SU-DHL-6 (cell line): Measurements from ENCODE around the gene LRPAP1.

Experiments used
- H2AFZ ChIP-seq: fragments of 200-600 bp; sonication (generic); 2 replicates; pipeline ENCODE4 v1.6.1; 2014; ENCODE audit warnings: low read depth, mild to moderate bottlenecking, moderate library complexity, mixed read lengths, antibody characterized with exemption, low read length; ENCODE audit not compliant: severe bottlenecking
- H3F3A ChIP-seq: fragments of 200-600 bp; shearing (Covaris generic); 2 replicates; pipeline ENCODE4 v1.6.0; 2016; ENCODE audit warnings: antibody characterized with exemption, mild to moderate bottlenecking; ENCODE audit not compliant: insufficient read depth
- H3K27ac ChIP-seq: fragments of 200-600 bp; sonication (generic); 2 replicates; pipeline ENCODE4 v1.5.1; 2016; ENCODE audit warnings: low read depth, mild to moderate bottlenecking, low read length, moderate library complexity, mixed read lengths
- H3K27me3 ChIP-seq: fragments of 200-600 bp; sonication (generic), shearing (Covaris generic); 2 replicates; pipeline ENCODE4 v1.6.0; 2014; ENCODE audit warnings: mild to moderate bottlenecking, low read length
- H3K36me3 ChIP-seq: fragments of 200-600 bp; sonication (generic); 2 replicates; pipeline ENCODE4 v1.6.1; 2014; ENCODE audit warnings: mild to moderate bottlenecking, low read length, mixed read lengths
- H3K4me2 ChIP-seq: fragments of 300-600, 200-600 bp; shearing (Covaris generic), sonication (generic); 2 replicates; pipeline ENCODE4 v1.6.0; 2014; ENCODE audit warnings: low read length, low read depth, mild to moderate bottlenecking; ENCODE audit not compliant: poor library complexity, severe bottlenecking
- H3K4me3 ChIP-seq: fragments of 200-600 bp; sonication (generic); 2 replicates; pipeline ENCODE4 v1.5.1; 2014; ENCODE audit warnings: antibody characterized with exemption, low read length, mild to moderate bottlenecking, mixed read lengths; ENCODE audit not compliant: insufficient read depth, poor library complexity, severe bottlenecking
- H3K79me2 ChIP-seq: fragments of 200-600 bp; sonication (generic); 2 replicates; pipeline ENCODE4 v1.6.1; 2014; ENCODE audit warnings: mild to moderate bottlenecking, low read length, moderate library complexity; ENCODE audit not compliant: insufficient read depth
- H3K9ac ChIP-seq: fragments of 200-600 bp; sonication (generic); 2 replicates; pipeline ENCODE4 v1.7.0; 2014; ENCODE audit warnings: mild to moderate bottlenecking, low read length
- H3K9me2 ChIP-seq: fragments of 200-600 bp; sonication (generic); replicated peaks from 2 replicates; pipeline ENCODE4 v1.6.1; 2014; ENCODE audit warnings: low read length; ENCODE audit not compliant: insufficient read depth
- H3K9me3 ChIP-seq: fragments of 200-600 bp; sonication (generic); 2 replicates; pipeline ENCODE4 v1.6.1; 2014; ENCODE audit warnings: low read length, mixed read lengths; ENCODE audit not compliant: insufficient read depth
- H4K20me1 ChIP-seq: fragments of 200-600 bp; sonication (generic); 2 replicates; pipeline ENCODE4 v1.6.1; 2014; ENCODE audit warnings: low read depth, mild to moderate bottlenecking, antibody characterized with exemption, low read length, moderate library complexity, mixed read lengths
- CTCF ChIP-seq: fragments of 200-600 bp; sonication (generic); IDR thresholded peaks from one replicate; pipeline ENCODE4 v1.5.1; 2017; ENCODE audit warnings: antibody characterized with exemption, mild to moderate bottlenecking, low read length, moderate library complexity; ENCODE audit not compliant: insufficient read depth, poor library complexity, severe bottlenecking
- EZH2phosphoT487 ChIP-seq: fragments of 200-600 bp; sonication (generic), shearing (Covaris generic); conservative IDR thresholded peaks from 2 replicates; pipeline ENCODE4 v1.6.1; 2018; ENCODE audit warnings: mild to moderate bottlenecking, antibody characterized with exemption, low read length, moderate library complexity, mixed read lengths

The LRPAP1 gene

GRCh38 chr4:3532751-3533422, 665 bp upstream of the LRPAP1 start:
- H3K79me2 ChIP-seq, result no peaks in the 10 kb centered on the region
- H3K4me2 ChIP-seq, result peak overlapping the region; percentile 67
- H3K9me3 ChIP-seq, result no peaks in the 10 kb centered on the region
- H3K36me3 ChIP-seq, result no peaks in the 10 kb centered on the region
- H3K27ac ChIP-seq, result no peak overlapping the region
- no peaks in the 10 kb centered on the region for H3K27me3 ChIP-seq
- H3K4me3 ChIP-seq, result peak overlapping the region; percentile 85
- no peaks in the 10 kb centered on the region for H3F3A ChIP-seq
- H3K9ac ChIP-seq, result no peak overlapping the region
- H2AFZ ChIP-seq, result no peak overlapping the region
- no peaks in the 10 kb centered on the region for H3K9me2 ChIP-seq
- no peaks in the 10 kb centered on the region for H4K20me1 ChIP-seq
- TF ChIP-seq EZH2phosphoT487 (no peak), CTCF (no peak)

GRCh38 chr4:3531318-3531878, 824 bp downstream of the LRPAP1 start:
- Histone ChIP-seq H3K27ac (no peak overlapping the region), H3K4me3 (peak overlapping the region; percentile 85), H3K36me3 (no peaks in the 10 kb centered on the region), H3K9ac (peak overlapping the region; percentile 77), H4K20me1 (no peaks in the 10 kb centered on the region), H2AFZ (peak overlapping the region; percentile 88), H3K79me2 (no peaks in the 10 kb centered on the region), H3K9me3 (no peaks in the 10 kb centered on the region), H3K27me3 (no peaks in the 10 kb centered on the region), H3F3A (no peaks in the 10 kb centered on the region), H3K4me2 (peak overlapping the region; percentile 67), H3K9me2 (no peaks in the 10 kb centered on the region)
- TF ChIP-seq CTCF, result no peak
- TF ChIP-seq EZH2phosphoT487, result no peak

GRCh38 chr4:3530663-3531254, 1.5 kb downstream of the LRPAP1 start:
- H4K20me1 ChIP-seq, result no peaks in the 10 kb centered on the region
- H3K4me2 ChIP-seq, result peak overlapping the region; percentile 67
- H3K79me2 ChIP-seq, result no peaks in the 10 kb centered on the region
- no peaks in the 10 kb centered on the region for H3K9me3 ChIP-seq
- no peak overlapping the region for H3K9ac ChIP-seq
- H2AFZ ChIP-seq, result no peak overlapping the region
- H3K27ac ChIP-seq, result no peak overlapping the region
- H3F3A ChIP-seq, result no peaks in the 10 kb centered on the region
- no peaks in the 10 kb centered on the region for H3K9me2 ChIP-seq
- TF ChIP-seq CTCF (no peak), EZH2phosphoT487 (no peak)
- no peak overlapping the region for H3K4me3 ChIP-seq
- H3K36me3 ChIP-seq, result no peaks in the 10 kb centered on the region
- no peaks in the 10 kb centered on the region for H3K27me3 ChIP-seq
